WERI-Rb-1 (cell line): Measurements from ENCODE around the gene TIE1.

Experiments
- DNase-seq: peaks from one replicate; pipeline ENCODE4 v3.0.0-alpha.2; 2020
- H3K27ac ChIP-seq: fragments of 250-450 bp; sonication (Bioruptor Pico); 2 replicates; pipeline ENCODE4 v1.5.1; 2020; ENCODE audit warnings: mild to moderate bottlenecking, moderate library complexity
- H3K27me3 ChIP-seq: fragments of 250-450 bp; sonication (Bioruptor Pico); 2 replicates; pipeline ENCODE4 v1.5.1; 2021; ENCODE audit warnings: mild to moderate bottlenecking, low read depth, moderate library complexity; ENCODE audit not compliant: insufficient read depth, severe bottlenecking
- H3K36me3 ChIP-seq: fragments of 250-450 bp; sonication (Bioruptor Pico); 2 replicates; pipeline ENCODE4 v1.5.1; 2020; ENCODE audit warnings: mild to moderate bottlenecking, moderate library complexity
- H3K4me3 ChIP-seq: 2 replicates; pipeline ENCODE4 v1.5.1; 2011; ENCODE audit warnings: low read depth, mild to moderate bottlenecking, control low read depth, low read length
- H3K9me3 ChIP-seq: fragments of 250-450 bp; sonication (Bioruptor Pico); 2 replicates; pipeline ENCODE4 v1.5.1; 2021; ENCODE audit warnings: mild to moderate bottlenecking, moderate library complexity; ENCODE audit not compliant: severe bottlenecking
- TF ChIP-seq, protein P1 (sequence below): IDR thresholded peaks from 2 replicates; pipeline ENCODE4 v1.5.1; 2011; ENCODE audit warnings: low read depth, mild to moderate bottlenecking, control low read depth, inconsistent platforms, low read length

The TIE1 gene

DNA sequence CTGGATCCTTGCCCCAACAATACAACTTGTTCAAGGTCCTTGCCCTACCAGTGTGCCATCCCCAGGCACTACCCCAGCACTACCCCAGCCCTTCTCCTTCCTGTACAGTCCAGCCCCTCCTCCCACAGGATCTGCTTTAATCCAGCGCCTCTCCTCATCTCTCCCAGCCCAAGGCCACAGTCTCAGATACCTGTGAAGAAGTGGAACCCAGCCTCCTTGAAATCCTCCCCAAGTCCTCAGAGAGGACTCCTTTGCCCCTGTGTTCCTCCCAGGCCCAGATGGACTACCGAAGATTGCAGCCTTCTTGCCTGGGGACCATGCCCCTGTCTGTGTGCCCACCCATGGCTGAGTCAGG is 51.5 kb downstream of the TIE1 start:
- Histone ChIP-seq H3K4me3 (no peak overlapping the region), H3K9me3 (no peaks in the 10 kb centered on the region), H3K36me3 (no peaks in the 10 kb centered on the region), H3K27ac (no peak overlapping the region), H3K27me3 (no peaks in the 10 kb centered on the region)
- TF ChIP-seq, protein P1, sequence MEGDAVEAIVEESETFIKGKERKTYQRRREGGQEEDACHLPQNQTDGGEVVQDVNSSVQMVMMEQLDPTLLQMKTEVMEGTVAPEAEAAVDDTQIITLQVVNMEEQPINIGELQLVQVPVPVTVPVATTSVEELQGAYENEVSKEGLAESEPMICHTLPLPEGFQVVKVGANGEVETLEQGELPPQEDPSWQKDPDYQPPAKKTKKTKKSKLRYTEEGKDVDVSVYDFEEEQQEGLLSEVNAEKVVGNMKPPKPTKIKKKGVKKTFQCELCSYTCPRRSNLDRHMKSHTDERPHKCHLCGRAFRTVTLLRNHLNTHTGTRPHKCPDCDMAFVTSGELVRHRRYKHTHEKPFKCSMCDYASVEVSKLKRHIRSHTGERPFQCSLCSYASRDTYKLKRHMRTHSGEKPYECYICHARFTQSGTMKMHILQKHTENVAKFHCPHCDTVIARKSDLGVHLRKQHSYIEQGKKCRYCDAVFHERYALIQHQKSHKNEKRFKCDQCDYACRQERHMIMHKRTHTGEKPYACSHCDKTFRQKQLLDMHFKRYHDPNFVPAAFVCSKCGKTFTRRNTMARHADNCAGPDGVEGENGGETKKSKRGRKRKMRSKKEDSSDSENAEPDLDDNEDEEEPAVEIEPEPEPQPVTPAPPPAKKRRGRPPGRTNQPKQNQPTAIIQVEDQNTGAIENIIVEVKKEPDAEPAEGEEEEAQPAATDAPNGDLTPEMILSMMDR: no peak
- peak; percentile 34 for DNase-seq

- no peak overlapping the region for H3K4me3 ChIP-seq
- TF ChIP-seq, protein P1: no peak
- H3K36me3 ChIP-seq: no peaks in the 10 kb centered on the region
- H3K27me3 ChIP-seq: no peaks in the 10 kb centered on the region
- H3K27ac ChIP-seq: no peak overlapping the region
- no peak for DNase-seq
- no peaks in the 10 kb centered on the region for H3K9me3 ChIP-seq
These were observed 52.1 kb downstream of the TIE1 start for GRCh38 chr1:43352881-43353280.

DNA sequence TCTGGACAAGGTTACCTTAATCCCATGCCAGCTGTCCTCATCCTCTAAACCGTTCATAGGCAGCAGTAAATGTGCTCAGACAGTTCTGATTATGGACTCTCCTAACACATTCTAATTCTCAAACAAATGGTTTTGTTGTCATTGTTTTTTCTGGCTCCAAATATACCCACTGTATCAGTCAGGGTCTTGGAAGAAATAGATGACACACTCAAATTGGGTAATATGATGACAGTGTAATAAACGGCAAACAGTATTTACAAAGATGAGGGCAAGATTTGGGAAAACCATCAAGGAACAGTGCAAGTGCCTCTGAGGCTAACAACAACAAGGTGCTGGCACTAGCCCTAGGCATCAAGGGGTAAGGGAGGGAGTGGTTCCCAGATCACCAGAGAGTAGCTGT is 53.7 kb downstream of the TIE1 start:
- H3K36me3 ChIP-seq: peaks cover 7% of the 10 kb centered on the region; the same call in 1 of the 2 replicates
- H3K27ac ChIP-seq: peak overlapping the region; percentile 26
- TF ChIP-seq, protein P1: no peak
- no peaks in the 10 kb centered on the region for H3K9me3 ChIP-seq
- no peak overlapping the region for H3K4me3 ChIP-seq
- no peaks in the 10 kb centered on the region for H3K27me3 ChIP-seq
- no peak for DNase-seq

- H3K27ac ChIP-seq: no peak overlapping the region; the same call in 1 of the 2 replicates
- TF ChIP-seq, protein P1: no peak
- H3K36me3 ChIP-seq: peaks cover 11% of the 10 kb centered on the region
- H3K9me3 ChIP-seq: no peaks in the 10 kb centered on the region
- H3K27me3 ChIP-seq: no peaks in the 10 kb centered on the region
- no peak overlapping the region for H3K4me3 ChIP-seq
- no peak for DNase-seq
These were observed 54.2 kb downstream of the TIE1 start for GRCh38 chr1:43354936-43355335.

- Histone ChIP-seq H3K9me3 (no peaks in the 10 kb centered on the region), H3K4me3 (no peak overlapping the region), H3K36me3 (peaks cover 34% of the 10 kb centered on the region), H3K27ac (no peak overlapping the region), H3K27me3 (no peaks in the 10 kb centered on the region)
- TF ChIP-seq, protein P1: no peak
- no peak for DNase-seq
These were observed 56.5 kb downstream of the TIE1 start for GRCh38 chr1:43357251-43357650.

- peak; percentile 70 for DNase-seq
- TF ChIP-seq, protein P1: peak; percentile 68
- Histone ChIP-seq H3K36me3 (peaks cover 43% of the 10 kb centered on the region), H3K27ac (peak overlapping the region; percentile 89), H3K9me3 (no peaks in the 10 kb centered on the region), H3K27me3 (no peaks in the 10 kb centered on the region), H3K4me3 (peak overlapping the region; percentile 78)
These were observed 57.5 kb downstream of the TIE1 start for GRCh38 chr1:43358121-43358745.
